HepG2 (cell line): ENCODE measurements around the gene PARD3. TPM values are rescaled to one million over a fixed set of nuclear protein-coding genes. Genes with fewer than 3 reads are reported as not detected.

Source experiments
- ATAC-seq: fragments of 200-7000 bp; cut with Tn5 transposase; 3 replicates; pipeline ENCODE4 v1.9.1; 2020; ENCODE audit warnings: mild to moderate bottlenecking, moderate library complexity
- BruUV-seq: library from RNA; stranded (reverse); fragments of 400-500 nt; replicated peaks from 2 replicates; lab custom pipeline; 2021; lab: Mats Ljungman, UMichigan
- CTCF ChIA-PET: fragments of 300-600 bp; formaldehyde crosslinking; extraction: SDS; loops from one replicate; lab custom pipeline; 2021; ENCODE audit warnings: low total read pairs, inconsistent platforms, low intra/inter-chr PET ratio; lab: Yijun Ruan, JAX
- POLR2A ChIA-PET: fragments of 350-600 bp; sonication (Branson Sonifier 250); formaldehyde crosslinking; loops from one replicate; lab custom pipeline; 2020; ENCODE audit warnings: antibody characterized with exemption, inconsistent platforms; lab: Yijun Ruan, JAX
- DNase-seq: peaks from one replicate; pipeline ENCODE4 v3.0.0-alpha.2; 2015; ENCODE audit warnings: low spot score
- FAIRE-seq: peaks from 3 replicates; lab custom pipeline; 2011; peaks lifted over from hg19 to GRCh38; lab: Jason Lieb, UNC
- H2AFZ ChIP-seq: one replicate; pipeline ENCODE4 v1.6.1; 2011; ENCODE audit warnings: low read length, inconsistent platforms
- H3K27ac ChIP-seq: fragments of 300-600 bp; 3 replicates; pipeline ENCODE4 v1.8.0; 2011; ENCODE audit warnings: mixed run types, mild to moderate bottlenecking, mixed read lengths, low read length, inconsistent platforms; ENCODE audit not compliant: insufficient read depth; ENCODE audit errors: extremely low read length
- H3K27me3 ChIP-seq, 2 experiments: fragments of 200-600 bp in 1 of 2; 2 replicates in 1 of 2; 3 replicates in 1 of 2; pipeline versions ENCODE4 v1.6.0 to v1.8.0; 2011; ENCODE audit warnings: low read length in 2 of 2, mild to moderate bottlenecking in 2 of 2, moderate library complexity in 2 of 2, inconsistent platforms in 1 of 2; ENCODE audit not compliant: insufficient read depth in 2 of 2, control insufficient read depth in 1 of 2
- H3K36me3 ChIP-seq, 2 experiments: fragments of 200-600 bp in 1 of 2; replicated peaks in 1 of 2; 2 replicates in 1 of 2; 3 replicates in 1 of 2; pipeline versions ENCODE4 v1.5.1 to v1.8.0; 2011; ENCODE audit warnings: low read length in 2 of 2, inconsistent platforms in 1 of 2; ENCODE audit not compliant: insufficient read depth in 2 of 2, control insufficient read depth in 1 of 2
- H3K4me1 ChIP-seq: 2 replicates; pipeline ENCODE4 v1.5.1; 2012; ENCODE audit warnings: low read length, inconsistent platforms; ENCODE audit not compliant: insufficient read depth
- H3K4me2 ChIP-seq: 2 replicates; pipeline ENCODE4 v1.6.0; 2011; ENCODE audit warnings: low read depth, low read length, inconsistent platforms
- H3K4me3 ChIP-seq, 3 experiments: fragments of 200-600 bp in 1 of 3; sonication (generic), shearing (Covaris generic) in 1 of 3; replicated peaks in 1 of 3; 2 replicates each; pipeline ENCODE4 v1.5.1; 2011 to 2016; ENCODE audit warnings: low read length in 3 of 3, inconsistent platforms in 2 of 3, low read depth in 2 of 3, mild to moderate bottlenecking in 2 of 3, control low read depth in 1 of 3, mixed read lengths in 1 of 3; ENCODE audit not compliant: insufficient read depth in 1 of 3
- H3K79me2 ChIP-seq: one replicate; pipeline ENCODE4 v1.6.1; 2011; ENCODE audit warnings: low read length, inconsistent platforms; ENCODE audit not compliant: insufficient read depth
- H3K9ac ChIP-seq: 2 replicates; pipeline ENCODE4 v1.6.0; 2011; ENCODE audit warnings: mild to moderate bottlenecking, low read depth, low read length, inconsistent platforms; ENCODE audit not compliant: insufficient read depth
- H3K9me3 ChIP-seq: 2 replicates; pipeline ENCODE4 v1.5.1; 2012; ENCODE audit warnings: mild to moderate bottlenecking, low read length
- H4K20me1 ChIP-seq: 2 replicates; pipeline ENCODE4 v1.6.0; 2011; ENCODE audit warnings: inconsistent platforms, mild to moderate bottlenecking, low read length, moderate library complexity; ENCODE audit not compliant: insufficient read depth
- PAWR ChIP-seq: sonication (generic); formaldehyde crosslinking; IDR thresholded peaks from 2 replicates; pipeline ENCODE4 v1.4.0; 2020; ENCODE audit warnings: missing genetic modification reagents, mild to moderate bottlenecking, borderline replicate concordance
- REPIN1 ChIP-seq: sonication (generic); formaldehyde crosslinking; IDR thresholded peaks from 2 replicates; pipeline ENCODE4 v1.8.0; 2022; ENCODE audit warnings: missing genetic modification reagents, low read depth, mild to moderate bottlenecking, borderline replicate concordance
- SP4 ChIP-seq: sonication (generic); formaldehyde crosslinking; IDR thresholded peaks from 2 replicates; pipeline ENCODE4 v1.8.1; 2023; ENCODE audit warnings: mild to moderate bottlenecking, missing genetic modification reagents
- WGBS: methylation state at CpG from one replicate; pipeline ENCODE4 v1.1.6; 2017; ENCODE audit warnings: low lambda C conversion rate; 5-methylcytosine and 5-hydroxymethylcytosine counted together
- in situ Hi-C: cut with HindIII; loops from 2 replicates; pipeline ENCODE4 v1.10.0; 2017; ENCODE audit warnings: low pct_unique_long_range_greater_than_20kb; ENCODE audit not compliant: extremely low pct_ligation_motif_present
- intact Hi-C: fragments of 100-400 bp; cut with micrococcal nuclease; formaldehyde crosslinking; loops from one replicate; pipeline ENCODE4 v1.10.0; 2022; ENCODE audit not compliant: unreplicated experiment
- polyA plus RNA-seq, 8 experiments: library from polyadenylated mRNA; depleted of rRNA in 3 of 8; stranded (reverse) in 7 of 8; unstranded in 1 of 8; fragments of >200 nt; fragmentation: Illumina TruSeq in 4 of 8; extraction: Trizol in 4 of 8; gene quantifications; 2 replicates each; pipeline versions ENCODE4 v1.2.1 to v1.2.3, GENCODE V29; 2011 to 2016; ENCODE audit warnings: low read depth in 4 of 8, missing spikeins in 1 of 8, mixed read lengths in 1 of 8; ENCODE audit not compliant: insufficient read depth in 1 of 8
- total RNA-seq, 5 experiments: library from RNA; depleted of rRNA; stranded (reverse); fragments of >200 nt; fragmentation: Illumina TruSeq; extraction: Trizol; gene quantifications; 2 replicates each; pipeline ENCODE4 v1.2.3, GENCODE V29; 2016; ENCODE audit warnings: low read depth in 1 of 5
- TF ChIP-seq, protein P1 (sequence below): sonication (generic); formaldehyde crosslinking; IDR thresholded peaks from 2 replicates; pipeline ENCODE4 v1.8.0; 2023; ENCODE audit warnings: mild to moderate bottlenecking, missing genetic modification reagents
- TF ChIP-seq, protein P2 (sequence below): sonication (generic); formaldehyde crosslinking; IDR thresholded peaks from 2 replicates; pipeline ENCODE4 v1.8.0; 2022; ENCODE audit warnings: mild to moderate bottlenecking, missing genetic modification reagents, moderate library complexity
- TF ChIP-seq, protein P3 (sequence below), 2 experiments: sonication (generic) in 1 of 2; formaldehyde crosslinking in 1 of 2; IDR thresholded peaks; 2 replicates each; pipeline versions ENCODE4 v1.6.1 to v1.9.0; 2014 to 2022; ENCODE audit warnings: antibody characterized with exemption in 1 of 2, borderline replicate concordance in 1 of 2, inconsistent platforms in 1 of 2, low read depth in 1 of 2, missing genetic modification reagents in 1 of 2
- TF ChIP-seq, protein P4 (sequence below): sonication (generic); formaldehyde crosslinking; conservative IDR thresholded peaks from 2 replicates; pipeline ENCODE4 v1.4.0; 2020; ENCODE audit warnings: missing genetic modification reagents

Gene PARD3
- total and polyA plus RNA-seq, 2 of the 13 experiments (the other 11 are each of a cell fraction or from before 2014, with no cell fraction given), result 40.9 to 60.0 TPM

DNA sequence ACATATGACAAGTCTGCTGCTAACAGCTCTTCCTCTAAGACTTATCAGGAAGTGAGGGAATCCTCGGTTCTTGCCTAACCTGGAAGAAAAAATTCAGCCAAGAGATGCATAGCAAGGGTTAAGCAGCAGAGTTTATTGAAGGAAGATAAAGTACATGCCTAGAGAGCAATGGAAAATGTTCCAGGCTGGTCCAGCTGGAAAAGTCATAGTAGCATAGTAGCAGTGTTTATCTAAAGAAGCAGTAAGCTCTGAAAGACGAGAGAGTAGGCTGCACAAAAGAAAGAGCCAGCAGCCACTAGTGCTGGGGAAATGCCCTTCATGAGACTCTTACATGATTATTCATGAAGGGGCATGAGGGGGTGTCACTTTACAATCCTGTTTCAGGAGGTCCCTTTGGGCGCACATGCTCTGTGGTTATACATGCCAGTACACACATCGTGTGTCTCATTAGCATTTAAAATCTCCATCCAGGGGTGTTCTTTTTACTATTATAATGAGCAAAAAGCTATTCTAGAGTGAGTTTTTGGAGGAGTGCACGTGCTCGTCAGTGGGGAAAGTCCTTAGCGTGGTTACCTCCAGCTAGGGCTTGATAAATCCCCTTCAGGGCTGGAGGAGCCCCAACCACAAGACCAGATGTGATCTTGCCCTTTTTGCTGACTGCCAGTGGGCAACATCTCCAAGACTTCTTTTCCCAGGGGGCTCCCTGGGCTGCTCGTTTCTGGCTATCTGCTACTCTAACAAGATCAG, 716.1 kb downstream of the PARD3 start:
- FAIRE-seq (no peak), DNase-seq (no peak), ATAC-seq (no peak)
- Histone ChIP-seq H3K36me3 (no peaks in the 10 kb centered on the region), H3K27me3 (peaks cover 0 to 2% of the 10 kb centered on the region in 2 experiments; a peak in 1 of 5 replicates), H4K20me1 (no peaks in the 10 kb centered on the region), H3K4me2 (no peak overlapping the region), H3K27ac (no peak overlapping the region), H3K79me2 (no peaks in the 10 kb centered on the region), H3K4me3 (no peak overlapping the region), H3K9ac (no peak overlapping the region), H3K4me1 (no peaks in the 10 kb centered on the region), H3K9me3 (peaks cover 19% of the 10 kb centered on the region), H2AFZ (no peak overlapping the region)
- TF ChIP-seq PAWR (no peak), REPIN1 (CRISPR knock-in tag) (no peak), SP4 (CRISPR knock-in tag) (no peak)
- TF ChIP-seq, protein P1, sequence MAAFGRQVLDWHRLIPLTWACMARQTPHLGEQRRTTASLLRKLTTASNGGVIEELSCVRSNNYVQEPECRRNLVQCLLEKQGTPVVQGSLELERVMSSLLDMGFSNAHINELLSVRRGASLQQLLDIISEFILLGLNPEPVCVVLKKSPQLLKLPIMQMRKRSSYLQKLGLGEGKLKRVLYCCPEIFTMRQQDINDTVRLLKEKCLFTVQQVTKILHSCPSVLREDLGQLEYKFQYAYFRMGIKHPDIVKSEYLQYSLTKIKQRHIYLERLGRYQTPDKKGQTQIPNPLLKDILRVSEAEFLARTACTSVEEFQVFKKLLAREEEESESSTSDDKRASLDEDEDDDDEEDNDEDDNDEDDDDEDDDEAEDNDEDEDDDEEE, result no peak
- TF ChIP-seq, protein P2, sequence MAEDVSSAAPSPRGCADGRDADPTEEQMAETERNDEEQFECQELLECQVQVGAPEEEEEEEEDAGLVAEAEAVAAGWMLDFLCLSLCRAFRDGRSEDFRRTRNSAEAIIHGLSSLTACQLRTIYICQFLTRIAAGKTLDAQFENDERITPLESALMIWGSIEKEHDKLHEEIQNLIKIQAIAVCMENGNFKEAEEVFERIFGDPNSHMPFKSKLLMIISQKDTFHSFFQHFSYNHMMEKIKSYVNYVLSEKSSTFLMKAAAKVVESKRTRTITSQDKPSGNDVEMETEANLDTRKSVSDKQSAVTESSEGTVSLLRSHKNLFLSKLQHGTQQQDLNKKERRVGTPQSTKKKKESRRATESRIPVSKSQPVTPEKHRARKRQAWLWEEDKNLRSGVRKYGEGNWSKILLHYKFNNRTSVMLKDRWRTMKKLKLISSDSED (CRISPR knock-in tag), result no peak
- TF ChIP-seq, protein P3, sequence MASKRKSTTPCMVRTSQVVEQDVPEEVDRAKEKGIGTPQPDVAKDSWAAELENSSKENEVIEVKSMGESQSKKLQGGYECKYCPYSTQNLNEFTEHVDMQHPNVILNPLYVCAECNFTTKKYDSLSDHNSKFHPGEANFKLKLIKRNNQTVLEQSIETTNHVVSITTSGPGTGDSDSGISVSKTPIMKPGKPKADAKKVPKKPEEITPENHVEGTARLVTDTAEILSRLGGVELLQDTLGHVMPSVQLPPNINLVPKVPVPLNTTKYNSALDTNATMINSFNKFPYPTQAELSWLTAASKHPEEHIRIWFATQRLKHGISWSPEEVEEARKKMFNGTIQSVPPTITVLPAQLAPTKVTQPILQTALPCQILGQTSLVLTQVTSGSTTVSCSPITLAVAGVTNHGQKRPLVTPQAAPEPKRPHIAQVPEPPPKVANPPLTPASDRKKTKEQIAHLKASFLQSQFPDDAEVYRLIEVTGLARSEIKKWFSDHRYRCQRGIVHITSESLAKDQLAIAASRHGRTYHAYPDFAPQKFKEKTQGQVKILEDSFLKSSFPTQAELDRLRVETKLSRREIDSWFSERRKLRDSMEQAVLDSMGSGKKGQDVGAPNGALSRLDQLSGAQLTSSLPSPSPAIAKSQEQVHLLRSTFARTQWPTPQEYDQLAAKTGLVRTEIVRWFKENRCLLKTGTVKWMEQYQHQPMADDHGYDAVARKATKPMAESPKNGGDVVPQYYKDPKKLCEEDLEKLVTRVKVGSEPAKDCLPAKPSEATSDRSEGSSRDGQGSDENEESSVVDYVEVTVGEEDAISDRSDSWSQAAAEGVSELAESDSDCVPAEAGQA (IDR thresholded peaks at IDR 0.05; ENCODE audit: low read depth), result no peak
- TF ChIP-seq, protein P3 (CRISPR knock-in tag; IDR thresholded peaks at IDR 0.05; ENCODE audit: borderline replicate concordance), result no peak
- TF ChIP-seq, protein P4, sequence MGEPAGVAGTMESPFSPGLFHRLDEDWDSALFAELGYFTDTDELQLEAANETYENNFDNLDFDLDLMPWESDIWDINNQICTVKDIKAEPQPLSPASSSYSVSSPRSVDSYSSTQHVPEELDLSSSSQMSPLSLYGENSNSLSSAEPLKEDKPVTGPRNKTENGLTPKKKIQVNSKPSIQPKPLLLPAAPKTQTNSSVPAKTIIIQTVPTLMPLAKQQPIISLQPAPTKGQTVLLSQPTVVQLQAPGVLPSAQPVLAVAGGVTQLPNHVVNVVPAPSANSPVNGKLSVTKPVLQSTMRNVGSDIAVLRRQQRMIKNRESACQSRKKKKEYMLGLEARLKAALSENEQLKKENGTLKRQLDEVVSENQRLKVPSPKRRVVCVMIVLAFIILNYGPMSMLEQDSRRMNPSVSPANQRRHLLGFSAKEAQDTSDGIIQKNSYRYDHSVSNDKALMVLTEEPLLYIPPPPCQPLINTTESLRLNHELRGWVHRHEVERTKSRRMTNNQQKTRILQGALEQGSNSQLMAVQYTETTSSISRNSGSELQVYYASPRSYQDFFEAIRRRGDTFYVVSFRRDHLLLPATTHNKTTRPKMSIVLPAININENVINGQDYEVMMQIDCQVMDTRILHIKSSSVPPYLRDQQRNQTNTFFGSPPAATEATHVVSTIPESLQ (CRISPR knock-in tag), result no peak
- no TSS peak for BruUV-seq
- WGBS, result 52% methylated on average over 8 of the region's 8 CpGs
- intact Hi-C loops, result no loop called here
- in situ Hi-C loops, result no loop called here
- ChIA-PET CTCF (no interaction called here), POLR2A (no interaction called here)
